ENCODE measurements around the gene TMA7.
A peak's percentile ranks its signal among the peaks of the same experiment; 100 is the strongest.
"Not testable (repeated sequence)": the region's sequence is repeated elsewhere in the genome, so short reads cannot be mapped to it uniquely, and the experiment has no call there.

Gene TMA7

GRCh38 chr3:48459773-48460516, 19.9 kb downstream of the TMA7 start:
- TF ChIP-seq CTCF (IDR thresholded peaks at IDR 0.05; ENCODE audit: extremely low read depth, insufficient read depth, missing control alignments) = no peak
- no peak for DNase-seq (ENCODE audit: low spot score)
- in situ Hi-C loops (cut with MboI; ENCODE audit: low pct_unique_long_range_greater_than_20kb, low sequenced_read_pairs, unreplicated experiment) = no loop called here

- in situ Hi-C loops (cut with MboI; ENCODE audit: low pct_unique_long_range_greater_than_20kb, low sequenced_read_pairs, unreplicated experiment) = no loop called here
- DNase-seq (ENCODE audit: low spot score) = no peak
- TF ChIP-seq CTCF (IDR thresholded peaks at IDR 0.05; ENCODE audit: extremely low read depth, insufficient read depth, missing control alignments) = no peak
Measured at GRCh38 chr3:48460517-48460902, 20.5 kb downstream of the TMA7 start.

GRCh38 chr3:48461767-48462166, 21.7 kb downstream of the TMA7 start:
- in situ Hi-C loops (cut with MboI; ENCODE audit: low pct_unique_long_range_greater_than_20kb, low sequenced_read_pairs, unreplicated experiment); DNase-seq (ENCODE audit: low spot score): not testable (repeated sequence)

GRCh38 chr3:48463703-48464102, 23.6 kb downstream of the TMA7 start:
- no peak for DNase-seq (ENCODE audit: low spot score)
- TF ChIP-seq CTCF (IDR thresholded peaks at IDR 0.05; ENCODE audit: extremely low read depth, insufficient read depth, missing control alignments) = no peak
- in situ Hi-C loops (cut with MboI; ENCODE audit: low pct_unique_long_range_greater_than_20kb, low sequenced_read_pairs, unreplicated experiment) = no loop called here

- in situ Hi-C loops (cut with MboI; ENCODE audit: low pct_unique_long_range_greater_than_20kb, low sequenced_read_pairs, unreplicated experiment) = no loop called here
- TF ChIP-seq CTCF (IDR thresholded peaks at IDR 0.05; ENCODE audit: extremely low read depth, insufficient read depth, missing control alignments) = no peak
- DNase-seq (ENCODE audit: low spot score) = no peak
Measured at GRCh38 chr3:48464713-48465221, 24.7 kb downstream of the TMA7 start.

- no peak for DNase-seq (ENCODE audit: low spot score)
- TF ChIP-seq CTCF (IDR thresholded peaks at IDR 0.05; ENCODE audit: extremely low read depth, insufficient read depth, missing control alignments) = no peak
- in situ Hi-C loops (cut with MboI; ENCODE audit: low pct_unique_long_range_greater_than_20kb, low sequenced_read_pairs, unreplicated experiment) = no loop called here
Measured at GRCh38 chr3:48465237-48465530, 25.1 kb downstream of the TMA7 start.

- peak; percentile 71 for TF ChIP-seq CTCF (IDR thresholded peaks at IDR 0.05; ENCODE audit: extremely low read depth, insufficient read depth, missing control alignments)
- DNase-seq (ENCODE audit: low spot score) = peak; percentile 89
- in situ Hi-C loops (cut with MboI; ENCODE audit: low pct_unique_long_range_greater_than_20kb, low sequenced_read_pairs, unreplicated experiment) = no loop called here
Measured at GRCh38 chr3:48465531-48466378, 25.7 kb downstream of the TMA7 start.

Measured in GM13977 (cell line).